22Rv1 (cell line): ENCODE measurements around the gene SCCPDH.

ENCODE experiments used
- H3K27ac ChIP-seq: fragments of 450-650 bp; 2 replicates; pipeline ENCODE4 v1.5.1; 2017
- ZFX ChIP-seq: fragments of 450-650 bp; IDR thresholded peaks from 2 replicates; pipeline ENCODE4 v1.6.1; 2017; ENCODE audit warnings: antibody characterized with exemption, borderline replicate concordance
- TF ChIP-seq, protein P1 (sequence below): fragments of 450-650 bp; IDR thresholded peaks from 2 replicates; pipeline ENCODE4 v1.5.1; 2017; ENCODE audit warnings: mild to moderate bottlenecking

Gene SCCPDH

DNA sequence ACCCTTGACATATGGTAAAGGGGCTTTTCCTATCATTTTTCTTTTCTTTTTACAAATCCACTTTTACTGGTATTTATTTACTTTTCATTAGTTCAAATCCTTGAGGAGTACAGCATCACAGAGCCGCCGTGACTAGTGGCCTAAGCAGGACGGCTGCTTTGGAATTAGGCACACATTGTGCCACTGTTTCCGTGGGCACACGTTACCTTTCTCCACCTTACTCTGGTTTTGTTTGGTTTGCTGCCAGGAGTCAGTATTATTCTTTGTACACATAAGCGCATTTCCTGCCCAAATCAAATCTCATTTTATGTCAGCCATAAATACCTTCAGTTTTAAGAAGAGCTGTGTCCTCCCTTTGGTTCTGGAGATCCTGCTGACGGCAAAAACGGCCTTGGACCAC, 31.2 kb downstream of the SCCPDH start:
- H3K27ac ChIP-seq: no peak overlapping the region
- TF ChIP-seq, protein P1, sequence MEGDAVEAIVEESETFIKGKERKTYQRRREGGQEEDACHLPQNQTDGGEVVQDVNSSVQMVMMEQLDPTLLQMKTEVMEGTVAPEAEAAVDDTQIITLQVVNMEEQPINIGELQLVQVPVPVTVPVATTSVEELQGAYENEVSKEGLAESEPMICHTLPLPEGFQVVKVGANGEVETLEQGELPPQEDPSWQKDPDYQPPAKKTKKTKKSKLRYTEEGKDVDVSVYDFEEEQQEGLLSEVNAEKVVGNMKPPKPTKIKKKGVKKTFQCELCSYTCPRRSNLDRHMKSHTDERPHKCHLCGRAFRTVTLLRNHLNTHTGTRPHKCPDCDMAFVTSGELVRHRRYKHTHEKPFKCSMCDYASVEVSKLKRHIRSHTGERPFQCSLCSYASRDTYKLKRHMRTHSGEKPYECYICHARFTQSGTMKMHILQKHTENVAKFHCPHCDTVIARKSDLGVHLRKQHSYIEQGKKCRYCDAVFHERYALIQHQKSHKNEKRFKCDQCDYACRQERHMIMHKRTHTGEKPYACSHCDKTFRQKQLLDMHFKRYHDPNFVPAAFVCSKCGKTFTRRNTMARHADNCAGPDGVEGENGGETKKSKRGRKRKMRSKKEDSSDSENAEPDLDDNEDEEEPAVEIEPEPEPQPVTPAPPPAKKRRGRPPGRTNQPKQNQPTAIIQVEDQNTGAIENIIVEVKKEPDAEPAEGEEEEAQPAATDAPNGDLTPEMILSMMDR: no peak
- no peak for TF ChIP-seq ZFX

DNA sequence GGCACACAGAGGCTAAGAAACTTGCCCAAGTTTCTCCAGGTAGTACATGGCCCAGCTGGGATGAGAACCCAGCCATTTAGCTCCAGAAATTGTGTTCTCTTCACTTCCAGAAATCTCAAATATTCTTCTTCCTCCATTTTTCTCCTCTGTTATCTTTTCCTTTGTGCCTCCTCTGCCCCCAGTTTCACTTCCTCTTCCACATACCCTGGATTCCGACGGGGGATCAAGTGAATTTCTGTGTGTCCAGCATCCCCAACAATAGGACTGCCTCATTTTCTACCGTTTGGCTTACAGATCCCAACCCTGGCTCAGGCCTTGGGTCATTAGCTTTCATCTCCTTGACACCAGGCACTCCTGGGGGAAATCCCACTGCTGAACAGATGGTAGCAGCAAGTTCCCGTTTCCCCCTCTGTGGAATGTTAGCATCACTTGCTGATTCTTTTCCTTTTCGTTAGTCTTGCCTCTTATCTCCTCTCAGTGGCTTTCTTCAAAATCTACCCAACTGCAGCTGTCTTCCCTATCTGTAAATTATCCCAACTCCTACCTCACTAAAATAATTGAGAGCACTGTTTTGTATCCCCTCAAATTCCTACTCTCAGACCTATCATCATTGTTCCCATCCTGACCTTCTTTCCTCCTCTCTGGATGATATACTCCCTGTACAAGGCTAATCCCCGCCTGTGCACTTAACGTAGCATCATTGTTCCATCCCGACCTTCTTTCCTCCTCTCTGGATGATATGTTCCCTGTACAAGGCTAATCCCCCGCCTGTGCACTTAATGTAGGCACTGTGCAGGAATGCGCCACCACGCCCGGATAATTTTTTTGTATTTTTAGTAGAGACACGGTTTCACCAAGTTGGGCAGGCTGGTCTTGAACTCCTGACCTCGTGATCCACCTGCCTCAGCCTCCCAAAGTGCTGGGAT, 36.5 kb downstream of the SCCPDH start:
- H3K27ac ChIP-seq: no peak overlapping the region
- no peak for TF ChIP-seq ZFX

DNA sequence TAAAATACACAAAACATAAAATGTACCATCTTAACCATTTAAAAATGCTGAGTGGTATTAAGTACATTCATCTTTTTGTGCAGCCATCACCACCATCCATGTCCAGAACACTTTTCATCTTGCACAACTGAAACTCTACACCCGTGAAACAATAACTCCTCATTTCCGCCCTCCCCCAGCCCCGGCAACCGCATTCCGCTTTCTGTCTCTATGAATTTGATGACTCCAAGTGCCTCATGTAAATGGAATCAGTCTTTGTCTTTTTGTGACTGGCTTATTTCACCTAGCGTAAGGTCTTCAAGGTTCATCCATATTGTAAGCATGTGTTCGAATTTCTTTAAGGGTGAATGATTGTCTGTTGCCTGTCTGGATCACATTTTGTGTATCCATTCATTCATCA, 37.2 kb downstream of the SCCPDH start:
- H3K27ac ChIP-seq: no peak overlapping the region
- TF ChIP-seq, protein P1: no peak
- no peak for TF ChIP-seq ZFX

DNA sequence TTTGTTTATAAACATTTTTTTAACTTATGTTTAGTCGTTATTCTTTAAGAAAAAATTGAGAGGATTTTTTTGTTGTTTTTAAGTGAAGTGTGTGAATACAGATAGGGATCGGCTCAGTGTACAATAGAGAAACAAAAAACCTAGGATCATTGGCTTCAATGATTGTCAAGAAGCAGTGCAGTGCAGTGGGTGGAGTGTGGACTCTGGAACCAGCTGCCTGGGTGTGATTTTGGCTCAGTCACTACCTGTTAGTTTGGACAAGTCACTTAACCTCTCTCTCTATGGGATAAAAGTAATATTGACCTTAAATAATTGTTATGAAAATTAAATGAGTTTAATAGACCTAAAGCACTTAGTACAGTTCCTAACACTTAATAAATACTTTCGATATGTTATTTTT, 41.3 kb downstream of the SCCPDH start:
- TF ChIP-seq, protein P1: no peak
- TF ChIP-seq ZFX: no peak
- no peak overlapping the region for H3K27ac ChIP-seq

DNA sequence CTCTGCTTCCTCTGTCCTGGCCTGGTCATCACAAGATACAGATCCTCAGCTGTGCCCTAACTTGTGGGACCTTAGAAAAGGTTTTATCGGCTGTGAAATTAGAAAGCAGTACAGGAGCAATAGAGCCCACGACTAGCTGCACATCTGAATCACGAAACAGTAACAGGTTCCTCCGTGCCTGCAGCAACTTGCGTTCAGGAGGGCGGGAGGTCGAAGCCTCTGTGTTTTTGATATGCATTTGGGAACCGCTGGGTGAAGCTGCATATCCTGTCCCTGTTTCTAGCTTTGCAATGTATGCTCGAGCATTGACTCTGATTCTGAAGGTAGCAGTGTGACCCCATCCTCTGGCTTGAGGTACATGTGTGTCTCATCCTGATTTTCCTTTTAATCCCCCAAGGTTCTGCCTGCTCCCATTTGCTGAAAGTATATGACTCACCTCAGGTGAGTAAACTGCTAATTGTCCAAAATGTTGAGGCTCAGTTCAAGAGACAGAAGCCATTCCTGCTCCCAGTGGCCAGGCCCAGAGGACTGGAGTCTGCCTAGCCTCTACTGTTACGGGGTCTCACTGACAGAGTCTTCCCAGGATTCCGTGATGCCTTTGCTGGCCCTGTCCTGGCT, 44.3 kb downstream of the SCCPDH start:
- no peak overlapping the region for H3K27ac ChIP-seq
- TF ChIP-seq, protein P1: no peak
- TF ChIP-seq ZFX: no peak

DNA sequence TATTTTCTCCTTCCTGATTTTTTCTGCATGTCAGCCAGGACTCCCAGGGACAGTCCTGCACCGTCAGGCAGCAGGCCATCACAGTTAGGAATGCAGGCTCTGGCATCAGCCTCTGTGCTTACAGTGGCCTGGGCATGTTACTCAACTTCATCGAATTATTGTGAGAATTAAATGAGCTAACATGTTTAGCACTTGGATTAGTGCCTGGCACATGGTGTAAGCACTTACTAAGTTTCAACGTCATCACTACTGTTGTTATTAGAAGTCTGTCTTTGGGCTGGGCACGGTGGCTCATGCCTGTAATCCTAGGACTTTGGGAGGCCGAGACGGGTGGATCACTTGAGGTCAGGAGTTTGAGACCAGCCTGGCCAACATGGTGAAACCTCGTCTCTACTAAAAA, 45.1 kb downstream of the SCCPDH start:
- no peak overlapping the region for H3K27ac ChIP-seq
- no peak for TF ChIP-seq ZFX
- TF ChIP-seq, protein P1: no peak

DNA sequence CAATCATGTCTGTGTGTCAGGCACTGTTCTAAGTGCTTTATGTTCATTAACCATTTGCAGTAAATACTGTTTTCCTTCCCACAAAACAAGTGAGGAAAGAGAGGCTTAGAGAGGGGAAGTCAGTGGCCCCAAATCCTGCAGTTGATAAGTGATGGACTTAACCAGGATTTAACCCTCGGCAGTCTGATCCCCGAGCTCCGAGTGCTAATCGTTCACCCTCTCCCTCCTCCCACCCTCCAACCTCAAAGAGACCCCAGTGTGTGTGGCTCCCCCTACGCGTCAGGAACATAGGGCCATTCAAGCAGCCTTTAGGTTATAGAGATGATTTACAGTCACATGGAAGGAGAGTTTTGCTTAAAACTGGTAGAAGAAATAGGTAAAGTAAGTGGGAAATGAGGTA, 47.2 kb downstream of the SCCPDH start:
- TF ChIP-seq, protein P1: no peak
- TF ChIP-seq ZFX: no peak
- H3K27ac ChIP-seq: no peak overlapping the region

DNA sequence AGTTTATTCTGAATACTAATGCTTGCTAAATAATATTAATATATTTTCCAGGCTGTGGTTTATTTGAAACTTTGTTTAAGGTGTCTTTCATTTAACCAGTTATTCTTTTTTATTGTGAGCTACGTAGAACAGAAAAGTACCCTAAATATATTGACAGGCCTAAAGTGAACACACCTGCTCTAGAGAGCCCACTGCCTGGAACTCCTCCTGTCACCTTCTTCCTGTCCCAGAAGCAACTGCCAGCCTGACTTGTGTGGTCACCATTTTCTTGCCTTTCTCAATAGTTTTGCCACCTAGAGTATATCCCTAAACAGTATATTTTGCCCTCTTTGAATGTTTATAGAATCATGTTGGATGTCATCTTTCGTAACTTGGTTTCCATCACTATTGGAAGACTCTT, 48.5 kb downstream of the SCCPDH start:
- TF ChIP-seq, protein P1: no peak
- no peak overlapping the region for H3K27ac ChIP-seq
